Activated naive CD8-positive, alpha-beta T cell treated with anti-CD3 and anti-CD28 coated beads, Interleukin-2, amount 50 U/mL, for 16 hours (primary cell): ENCODE data around the gene THSD4.
"Not testable (repeated sequence)": the region's sequence is repeated elsewhere in the genome, so short reads cannot be mapped to it uniquely, and the experiment has no call there.

Experiments
- DNase-seq: peaks from one replicate; pipeline ENCODE4 v3.0.0-alpha.2; 2020; ENCODE audit warnings: low read depth, low spot score

THSD4 gene

GRCh38 chr15:71149646-71150557, 34.6 kb downstream of the THSD4 start:
- no peak for DNase-seq

GRCh38 chr15:71151081-71151480, 35.8 kb downstream of the THSD4 start:
- DNase-seq = no peak

DNA sequence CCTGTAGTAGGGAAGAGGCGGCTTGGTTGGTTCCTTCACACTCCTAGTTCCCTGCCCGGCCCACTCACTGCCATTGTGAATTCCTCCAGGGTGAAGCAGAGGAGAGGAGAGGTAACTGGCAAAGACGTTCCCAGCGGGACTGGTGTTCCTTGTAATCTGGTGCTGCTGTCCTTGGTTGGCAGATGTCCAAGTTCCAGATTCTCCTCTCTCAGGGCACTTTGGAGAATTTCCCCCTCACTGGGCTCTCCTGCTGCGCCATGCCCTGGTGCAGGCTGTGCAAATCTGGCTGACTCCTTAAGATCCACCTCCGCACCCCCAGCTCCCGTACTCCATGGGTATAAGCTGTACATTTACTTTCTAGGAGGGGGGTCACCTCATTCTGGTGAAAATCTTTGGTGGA, 37.3 kb downstream of the THSD4 start:
- no peak for DNase-seq

- DNase-seq = no peak
Measured at GRCh38 chr15:71153823-71154524, 38.7 kb downstream of the THSD4 start.

- DNase-seq = no peak
Measured at GRCh38 chr15:71154607-71155200, 39.4 kb downstream of the THSD4 start.

DNA sequence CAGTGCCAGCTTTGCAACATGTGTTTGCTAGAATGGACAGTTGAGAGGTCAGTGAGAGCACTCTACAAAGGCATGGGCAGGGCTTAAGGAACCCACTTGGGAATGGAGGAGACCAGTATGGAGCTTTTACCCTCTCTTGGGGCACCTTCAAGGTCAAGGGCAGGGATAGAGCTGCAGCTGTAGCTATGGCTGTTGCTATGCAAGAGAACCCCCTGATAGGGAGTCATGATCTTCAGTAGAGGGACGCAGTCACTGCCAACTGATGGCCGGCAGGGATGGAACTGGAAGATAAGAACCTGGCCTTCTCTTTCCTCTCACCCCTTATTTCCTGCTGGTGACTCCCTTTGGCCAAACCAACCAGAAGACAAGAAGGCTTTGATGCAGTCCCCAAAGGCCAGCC, 40.3 kb downstream of the THSD4 start:
- no peak for DNase-seq

- DNase-seq = no peak
Measured at GRCh38 chr15:71160976-71161375, 45.7 kb downstream of the THSD4 start.

DNA sequence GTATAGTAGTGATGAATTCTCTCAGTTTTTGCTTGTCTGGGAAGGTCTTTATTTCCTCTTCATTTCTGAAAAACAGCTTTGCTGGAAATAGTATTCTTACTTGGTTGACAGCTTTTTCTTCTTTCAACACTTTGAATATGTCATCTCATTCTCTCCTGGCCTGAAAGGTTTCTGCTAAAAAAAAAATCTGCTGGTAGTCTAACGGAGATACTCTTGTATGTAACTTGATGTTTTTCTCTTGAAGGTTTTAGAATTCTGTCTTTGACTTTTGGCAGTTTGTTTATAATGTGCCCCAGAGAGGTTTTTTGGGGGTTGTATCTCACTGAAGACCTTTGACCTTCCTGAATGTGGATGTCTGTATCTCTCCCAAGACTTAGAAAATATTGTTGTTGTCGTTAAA, 47.0 kb downstream of the THSD4 start:
- no peak for DNase-seq

GRCh38 chr15:71164606-71165005, 49.3 kb downstream of the THSD4 start:
- DNase-seq = not testable (repeated sequence)

DNA sequence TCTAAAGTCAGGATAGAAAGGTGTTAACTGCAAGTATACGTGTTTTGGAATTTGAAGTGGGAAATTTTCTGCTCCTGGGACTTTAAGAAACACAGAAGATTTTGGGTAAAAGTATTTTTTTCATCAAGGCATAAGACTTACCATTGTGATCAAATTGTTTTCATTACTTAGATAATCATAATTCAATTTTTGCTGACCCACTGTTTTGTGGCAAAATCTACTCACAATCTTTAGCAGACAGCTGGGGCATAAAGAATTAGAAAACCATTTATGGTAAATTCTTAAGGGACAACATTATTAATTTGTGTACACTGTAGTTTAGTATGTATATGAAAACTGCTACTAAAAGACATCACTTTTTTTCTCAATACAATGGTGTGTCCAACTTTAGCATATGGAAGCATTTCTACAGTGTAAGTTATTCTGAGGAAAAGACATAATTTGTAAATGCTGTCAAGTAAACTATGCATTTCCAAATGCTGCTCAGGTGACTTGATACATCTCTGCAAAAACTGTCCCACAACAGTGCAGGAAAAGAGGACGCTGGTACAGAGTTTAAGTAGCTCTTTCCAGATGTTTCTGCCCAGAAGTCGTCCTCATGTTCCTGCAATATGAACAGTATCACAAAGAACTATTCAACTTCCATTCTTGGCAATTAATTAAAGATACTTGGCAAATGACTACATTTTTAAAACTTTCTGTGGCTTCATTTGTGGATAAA, 52.3 kb downstream of the THSD4 start:
- no peak for DNase-seq

DNA sequence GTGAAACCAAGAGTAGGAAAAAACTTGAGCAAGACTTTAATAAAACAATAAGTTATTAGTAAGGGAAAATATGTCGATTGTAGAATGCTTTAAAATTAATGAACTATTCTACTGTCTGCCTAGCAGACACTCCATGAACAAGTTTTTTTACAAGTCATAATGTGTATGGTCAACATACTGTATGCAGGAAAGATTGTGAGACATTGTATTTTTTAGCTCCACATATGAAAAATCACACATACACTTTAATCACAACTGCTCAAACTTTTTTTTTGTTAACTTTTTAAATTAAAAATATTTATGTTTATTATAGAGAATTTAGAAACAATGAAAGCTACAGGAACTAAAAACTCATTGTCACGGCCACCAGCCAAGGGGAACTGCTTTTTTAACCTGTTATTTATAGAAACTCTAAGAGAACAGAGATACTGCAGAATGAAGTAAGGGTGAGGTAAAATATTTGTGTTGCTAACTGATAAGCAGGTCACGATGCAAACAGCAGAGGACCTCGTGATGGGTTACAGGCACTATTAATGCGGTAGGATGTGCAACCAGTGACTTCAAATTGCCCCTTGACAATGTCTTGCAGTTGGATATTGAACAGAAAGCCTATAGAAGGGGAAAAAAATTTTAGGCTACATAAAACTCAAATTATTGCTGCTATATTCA, 53.0 kb downstream of the THSD4 start:
- DNase-seq = no peak

- DNase-seq = no peak
Measured at GRCh38 chr15:71170163-71170562, 54.9 kb downstream of the THSD4 start.

- DNase-seq = no peak
Measured at GRCh38 chr15:71171195-71171594, 55.9 kb downstream of the THSD4 start.

- DNase-seq = not testable (repeated sequence)
Measured at GRCh38 chr15:71174360-71174759, 59.1 kb downstream of the THSD4 start.

DNA sequence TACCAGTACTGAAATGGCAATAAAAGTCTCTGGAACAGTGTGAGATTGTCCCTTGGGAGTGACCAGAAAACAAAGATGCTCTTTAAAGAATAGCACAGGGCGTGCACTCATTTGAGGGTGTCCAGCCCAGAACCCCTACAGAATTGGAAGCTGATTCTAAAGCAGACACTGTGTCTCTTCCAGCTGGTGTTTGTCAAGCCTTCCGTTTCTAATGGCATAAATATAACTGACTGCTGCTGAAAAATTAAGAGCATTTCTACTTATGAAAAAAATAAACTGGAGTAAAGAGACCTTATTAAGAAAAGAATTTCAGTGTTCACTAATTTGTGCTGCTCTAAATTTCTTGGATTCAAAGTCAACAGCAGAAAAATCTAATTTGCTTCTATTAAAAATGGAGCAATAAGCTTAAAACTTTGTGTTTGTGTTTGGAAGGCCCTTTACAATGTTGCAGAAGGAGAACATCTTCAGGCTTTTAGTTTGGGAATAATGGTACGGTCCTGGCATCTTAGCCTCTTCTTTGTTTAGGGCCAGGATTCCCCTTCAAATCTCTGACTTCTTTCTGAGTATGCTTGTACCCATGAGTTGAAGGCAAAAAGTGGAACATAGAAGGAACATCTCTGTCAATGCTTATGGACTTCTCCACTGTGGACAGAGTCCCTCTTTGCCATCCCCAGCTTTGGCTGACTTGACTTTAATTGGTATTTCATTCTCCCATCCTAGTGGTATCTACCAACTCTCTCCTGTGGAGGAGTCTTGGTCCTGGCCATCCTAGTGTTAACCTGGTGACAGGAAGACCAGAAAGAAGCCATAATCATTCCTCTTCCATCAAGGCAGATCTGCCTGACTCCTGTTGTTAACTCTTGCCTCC, 65.9 kb downstream of the THSD4 start:
- DNase-seq = no peak

- no peak for DNase-seq
Measured at GRCh38 chr15:71182522-71182921, 67.3 kb downstream of the THSD4 start.

- DNase-seq = no peak
Measured at GRCh38 chr15:71183063-71183462, 67.8 kb downstream of the THSD4 start.

DNA sequence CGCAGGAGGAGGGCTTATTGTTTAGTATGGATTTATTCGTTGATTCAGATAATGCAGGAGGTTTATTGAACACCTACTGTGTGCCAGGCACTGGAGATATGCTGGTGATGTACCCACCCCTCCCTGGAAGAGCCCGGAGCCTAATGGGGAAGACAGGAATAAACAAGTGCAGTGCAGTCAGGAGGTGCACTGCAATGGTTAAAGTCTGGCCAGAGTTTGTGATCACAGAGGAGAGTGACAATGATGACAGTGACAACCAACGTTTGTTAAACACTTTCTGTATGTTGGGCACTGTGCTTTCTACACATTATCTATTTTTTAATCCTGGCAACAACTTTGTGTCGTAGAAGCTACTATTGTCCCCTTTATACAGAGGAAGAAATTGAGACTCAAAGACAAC, 70.4 kb downstream of the THSD4 start:
- DNase-seq = no peak

GRCh38 chr15:71186267-71186666, 71.0 kb downstream of the THSD4 start:
- no peak for DNase-seq

GRCh38 chr15:71187078-71187477, 71.8 kb downstream of the THSD4 start:
- DNase-seq = no peak
